K562 (cell line): ENCODE results near the gene ERG28. TPM values are rescaled to one million over a fixed set of nuclear protein-coding genes. Genes with fewer than 3 reads are reported as not detected.

Experiments
- ATAC-seq: fragments of 200-7000 bp; cut with Tn5 transposase; 3 replicates; pipeline ENCODE4 v1.9.1; 2020; ENCODE audit warnings: moderate library complexity
- BruUV-seq: library from RNA; stranded (reverse); fragments of 400-500 nt; replicated peaks from 2 replicates; lab custom pipeline; 2021; lab: Mats Ljungman, UMichigan
- CTCF ChIA-PET: fragments of 300-600 bp; formaldehyde crosslinking; extraction: SDS; loops from one replicate; lab custom pipeline; 2021; ENCODE audit warnings: low intra/inter-chr PET ratio; lab: Yijun Ruan, JAX
- POLR2A ChIA-PET: fragments of 300-600, 350-650 bp; sonication (Branson Sonifier 250); formaldehyde crosslinking; extraction: SDS; loops from one replicate; lab custom pipeline; 2021; ENCODE audit warnings: antibody characterized with exemption, inconsistent platforms; lab: Yijun Ruan, JAX
- DNase-seq, 4 experiments: peaks; one replicate each; pipeline versions ENCODE4 v3.0.0 to v3.0.0-alpha.2; 2011 to 2018; ENCODE audit warnings: low spot score in 3 of 4, mixed read lengths in 3 of 4; ENCODE audit errors: extremely low read depth in 1 of 4
- FAIRE-seq: peaks from 2 replicates; lab custom pipeline; 2011; peaks lifted over from hg19 to GRCh38; lab: Jason Lieb, UNC
- H2AFZ ChIP-seq: 2 replicates; pipeline ENCODE4 v1.6.0; 2011; ENCODE audit warnings: low read depth, low read length, control low read depth, inconsistent platforms
- H3K27ac ChIP-seq: fragments of 200-600 bp; 3 replicates; pipeline ENCODE4 v1.8.0; 2011; ENCODE audit warnings: low read depth, mild to moderate bottlenecking, control low read depth, inconsistent platforms, low read length, moderate library complexity, mixed read lengths; ENCODE audit errors: extremely low read depth
- H3K27me3 ChIP-seq, 2 experiments: fragments of 300-600 bp in 1 of 2; 2 replicates in 1 of 2; 3 replicates in 1 of 2; pipeline versions ENCODE4 v1.6.0 to v1.8.0; 2011; ENCODE audit warnings: inconsistent platforms in 2 of 2, low read length in 2 of 2, mild to moderate bottlenecking in 1 of 2, mixed read lengths in 1 of 2, moderate library complexity in 1 of 2; ENCODE audit not compliant: control insufficient read depth in 2 of 2, insufficient read depth in 2 of 2
- H3K36me3 ChIP-seq: fragments of 300-600 bp; 3 replicates; pipeline ENCODE4 v1.8.0; 2011; ENCODE audit warnings: mild to moderate bottlenecking, low read length, inconsistent platforms; ENCODE audit not compliant: control insufficient read depth, insufficient read depth
- H3K4me1 ChIP-seq, 2 experiments: fragments of 200-600 bp in 1 of 2; replicated peaks in 1 of 2; 2 replicates in 1 of 2; 3 replicates in 1 of 2; pipeline versions ENCODE4 v1.5.1 to v1.8.0; 2011; ENCODE audit warnings: inconsistent platforms in 2 of 2, low read length in 2 of 2, mild to moderate bottlenecking in 1 of 2, mixed read lengths in 1 of 2, moderate library complexity in 1 of 2; ENCODE audit not compliant: control insufficient read depth in 2 of 2, insufficient read depth in 2 of 2
- H3K4me2 ChIP-seq: 2 replicates; pipeline ENCODE4 v1.6.1; 2011; ENCODE audit warnings: low read length, control low read depth, inconsistent platforms, mixed read lengths; ENCODE audit not compliant: insufficient read depth
- H3K4me3 ChIP-seq: fragments of 200-600 bp; sonication (generic), shearing (Covaris generic); 2 replicates; pipeline ENCODE4 v1.5.1; 2016; ENCODE audit warnings: control low read depth, inconsistent platforms
- H3K79me2 ChIP-seq: fragments of 200-600 bp; 3 replicates; pipeline ENCODE4 v1.8.0; 2011; ENCODE audit warnings: low read length, inconsistent platforms; ENCODE audit not compliant: control insufficient read depth, insufficient read depth
- H3K9ac ChIP-seq, 2 experiments: 2 replicates each; pipeline versions ENCODE4 v1.6.0 to v1.6.1; 2011; ENCODE audit warnings: low read depth in 2 of 2, low read length in 2 of 2, control low read depth in 1 of 2, inconsistent platforms in 1 of 2, mild to moderate bottlenecking in 1 of 2, mixed read lengths in 1 of 2; ENCODE audit not compliant: insufficient read depth in 1 of 2
- H3K9me1 ChIP-seq: one replicate; pipeline ENCODE4 v1.6.0; 2011; ENCODE audit warnings: inconsistent platforms, mild to moderate bottlenecking, low read length, moderate library complexity; ENCODE audit not compliant: control insufficient read depth, insufficient read depth
- H3K9me3 ChIP-seq: replicated peaks from 2 replicates; pipeline ENCODE4 v1.5.1; 2011; ENCODE audit warnings: low read depth, low read length, inconsistent platforms; ENCODE audit not compliant: control insufficient read depth, insufficient read depth
- H4K20me1 ChIP-seq: replicated peaks from 2 replicates; pipeline ENCODE4 v1.6.1; 2011; ENCODE audit warnings: low read length, inconsistent platforms, mixed read lengths; ENCODE audit not compliant: control insufficient read depth, insufficient read depth
- AFF1 ChIP-seq, 2 experiments: fragments of 450-650 bp; IDR thresholded peaks; 2 replicates each; pipeline ENCODE4 v1.6.1; 2018; ENCODE audit warnings: mild to moderate bottlenecking in 2 of 2, low read depth in 1 of 2; ENCODE audit not compliant: partially characterized antibody in 2 of 2
- BRD9 ChIP-seq: fragments of 450-650 bp; IDR thresholded peaks from 2 replicates; pipeline ENCODE4 v1.6.1; 2018; ENCODE audit warnings: low read depth; ENCODE audit not compliant: partially characterized antibody
- FOXJ3 ChIP-seq: sonication (generic); formaldehyde crosslinking; IDR thresholded peaks from 2 replicates; pipeline ENCODE4 v1.4.0; 2020; ENCODE audit warnings: mild to moderate bottlenecking, missing genetic modification reagents
- HSF4 ChIP-seq: fragments of 250-450 bp; sonication (Bioruptor Pico); IDR thresholded peaks from 2 replicates; pipeline ENCODE4 v2.1.2; 2022; ENCODE audit warnings: mild to moderate bottlenecking, moderate library complexity, borderline replicate concordance
- MTA2 ChIP-seq: fragments of 450-650 bp; IDR thresholded peaks from 2 replicates; pipeline ENCODE4 v1.6.1; 2016; ENCODE audit warnings: low read depth
- NFIX ChIP-seq: fragments of 250-450 bp; sonication (Bioruptor Pico); IDR thresholded peaks from 2 replicates; pipeline ENCODE4 v1.4.0; 2020; ENCODE audit warnings: low read depth, mild to moderate bottlenecking, moderate library complexity
- SLC30A9 ChIP-seq: fragments of 250-450 bp; sonication (Bioruptor Pico); IDR thresholded peaks from 2 replicates; pipeline ENCODE4 v1.8.0; 2022; ENCODE audit warnings: mild to moderate bottlenecking, moderate library complexity
- SRSF9 ChIP-seq: fragments of 200-400 bp; formaldehyde crosslinking; IDR thresholded peaks from 2 replicates; pipeline ENCODE4 v1.6.1; 2017; ENCODE audit warnings: low read depth, low read length, borderline replicate concordance
- TRIM28 ChIP-seq: fragments of 450-650 bp; IDR thresholded peaks from 2 replicates; pipeline ENCODE4 v1.6.1; 2017
- YBX1 ChIP-seq: fragments of 450-650 bp; IDR thresholded peaks from 2 replicates; pipeline ENCODE4 v1.7.1; 2016; ENCODE audit warnings: mild to moderate bottlenecking
- ZNF24 ChIP-seq: fragments of 450-650 bp; IDR thresholded peaks from 2 replicates; pipeline ENCODE4 v1.6.1; 2016
- ZSCAN29 ChIP-seq: fragments of 450-650 bp; IDR thresholded peaks from 2 replicates; pipeline ENCODE4 v1.6.1; 2017
- WGBS: fragments of 100-300 bp; shearing (Covaris generic); methylation state at CpG from one replicate; pipeline ENCODE4 v1.1.6; 2016; ENCODE audit warnings: low coverage, mixed read lengths; ENCODE audit not compliant: insufficient coverage; ENCODE audit errors: missing lambda C conversion rate; 5-methylcytosine and 5-hydroxymethylcytosine counted together
- in situ Hi-C: fragments of 300-500 bp; cut with MboI; formaldehyde crosslinking; loops from 4 replicates; pipeline ENCODE4 v1.15.0; 2018; ENCODE audit warnings: inconsistent platforms, mixed read lengths
- intact Hi-C: fragments of 100-400 bp; cut with micrococcal nuclease; formaldehyde crosslinking; loops from 2 replicates; pipeline ENCODE4 v1.14.2; 2022
- polyA plus RNA-seq, 8 experiments: library from polyadenylated mRNA; depleted of rRNA in 4 of 8; stranded (reverse) in 5 of 8; unstranded in 3 of 8; fragments of >200 nt; fragmentation: Nextera tagmentation in 2 of 8; fragmentation: Illumina TruSeq in 1 of 8; extraction: Ambion mirVana in 2 of 8; extraction: Trizol in 1 of 8; gene quantifications; 2 replicates each; pipeline versions ENCODE4 v1.2.1 to v1.2.3, GENCODE V29; 2011 to 2014; ENCODE audit warnings: inconsistent platforms in 1 of 8, missing spikeins in 1 of 8
- total RNA-seq, 7 experiments: library from RNA; depleted of rRNA in 6 of 7; stranded (reverse); fragments of >200 nt in 6 of 7; fragmentation: Illumina TruSeq in 2 of 7; extraction: Trizol in 2 of 7; gene quantifications; 2 replicates each; pipeline versions ENCODE4 v1.2.1 to v1.2.3, GENCODE V29; 2011 to 2021; ENCODE audit warnings: low replicate concordance in 1 of 7
- TF ChIP-seq, protein P1 (sequence below): fragments of 250-450 bp; sonication (Bioruptor Pico); IDR thresholded peaks from 2 replicates; pipeline ENCODE4 v1.5.0; 2021; ENCODE audit warnings: mild to moderate bottlenecking, borderline replicate concordance
- TF ChIP-seq, protein P2 (sequence below): sonication (generic); formaldehyde crosslinking; IDR thresholded peaks from 2 replicates; pipeline ENCODE4 v1.9.0; 2022; ENCODE audit warnings: mild to moderate bottlenecking, missing genetic modification reagents

The ERG28 gene
- total and polyA plus RNA-seq, 9 of the 15 experiments (the other 6 are each of a cell fraction or from before 2014, with no cell fraction given): 3.1 to 34.2 (median 14.2) TPM

- no peak for DNase-seq
- Histone ChIP-seq H3K79me2 (no peaks in the 10 kb centered on the region), H3K27ac (no peak overlapping the region), H3K27me3 (no peaks in the 10 kb centered on the region), H4K20me1 (no peaks in the 10 kb centered on the region), H3K4me3 (no peak overlapping the region), H3K4me1 (peaks cover 0 to 5% of the 10 kb centered on the region in 2 experiments; a peak in 2 of 5 replicates), H3K9ac (no peak overlapping the region), H3K9me3 (no peaks in the 10 kb centered on the region), H2AFZ (no peak overlapping the region), H3K9me1 (no peaks in the 10 kb centered on the region), H3K4me2 (no peak overlapping the region), H3K36me3 (peaks cover 25% of the 10 kb centered on the region; the same call in 2 of the 3 replicates)
- peak; percentile 53 for ATAC-seq
- WGBS: 25% methylated on average over 2 of the region's 3 CpGs
- CTCF ChIA-PET: no interaction called here
- no peak for TF ChIP-seq HSF4
- no peak for TF ChIP-seq FOXJ3
- no peak for TF ChIP-seq ZNF24
- no peak for TF ChIP-seq YBX1
- TF ChIP-seq BRD9: no peak
- TF ChIP-seq SLC30A9 (CRISPR knock-in tag): no peak
- TF ChIP-seq SRSF9: no peak
- TF ChIP-seq, protein P1, sequence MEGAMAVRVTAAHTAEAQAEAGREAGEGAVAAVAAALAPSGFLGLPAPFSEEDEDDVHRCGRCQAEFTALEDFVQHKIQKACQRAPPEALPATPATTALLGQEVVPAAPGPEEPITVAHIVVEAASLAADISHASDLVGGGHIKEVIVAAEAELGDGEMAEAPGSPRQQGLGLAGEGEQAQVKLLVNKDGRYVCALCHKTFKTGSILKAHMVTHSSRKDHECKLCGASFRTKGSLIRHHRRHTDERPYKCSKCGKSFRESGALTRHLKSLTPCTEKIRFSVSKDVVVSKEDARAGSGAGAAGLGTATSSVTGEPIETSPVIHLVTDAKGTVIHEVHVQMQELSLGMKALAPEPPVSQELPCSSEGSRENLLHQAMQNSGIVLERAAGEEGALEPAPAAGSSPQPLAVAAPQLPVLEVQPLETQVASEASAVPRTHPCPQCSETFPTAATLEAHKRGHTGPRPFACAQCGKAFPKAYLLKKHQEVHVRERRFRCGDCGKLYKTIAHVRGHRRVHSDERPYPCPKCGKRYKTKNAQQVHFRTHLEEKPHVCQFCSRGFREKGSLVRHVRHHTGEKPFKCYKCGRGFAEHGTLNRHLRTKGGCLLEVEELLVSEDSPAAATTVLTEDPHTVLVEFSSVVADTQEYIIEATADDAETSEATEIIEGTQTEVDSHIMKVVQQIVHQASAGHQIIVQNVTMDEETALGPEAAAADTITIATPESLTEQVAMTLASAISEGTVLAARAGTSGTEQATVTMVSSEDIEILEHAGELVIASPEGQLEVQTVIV (CRISPR knock-in tag): no peak
- TF ChIP-seq, protein P2, sequence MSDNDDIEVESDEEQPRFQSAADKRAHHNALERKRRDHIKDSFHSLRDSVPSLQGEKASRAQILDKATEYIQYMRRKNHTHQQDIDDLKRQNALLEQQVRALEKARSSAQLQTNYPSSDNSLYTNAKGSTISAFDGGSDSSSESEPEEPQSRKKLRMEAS (CRISPR knock-in tag): no peak
- TF ChIP-seq MTA2: no peak
- TF ChIP-seq ZSCAN29: no peak
- TF ChIP-seq TRIM28: no peak
- no peak for TF ChIP-seq AFF1 (IDR thresholded peaks at IDR 0.05; ENCODE audit: low read depth in 1 of 2, partially characterized antibody in 2 of 2)
- TF ChIP-seq NFIX (CRISPR knock-in tag): no peak
- POLR2A ChIA-PET: no interaction called here
- FAIRE-seq: no peak
- intact Hi-C loops (no loop called here), in situ Hi-C loops (no loop called here)
- no TSS peak for BruUV-seq
Observed at GRCh38 chr14:75647640-75648039, 13.0 kb downstream of the ERG28 start.
